IPS-NIHi7 (cell line): ENCODE results near the gene TRPM2.
A peak's percentile ranks its signal among the peaks of the same experiment; 100 is the strongest.

Experiments
- DNase-seq: peaks from one replicate; pipeline ENCODE4 v3.0.0; 2012; ENCODE audit warnings: mixed read lengths; ENCODE audit errors: extremely low spot score

TRPM2 gene

DNA sequence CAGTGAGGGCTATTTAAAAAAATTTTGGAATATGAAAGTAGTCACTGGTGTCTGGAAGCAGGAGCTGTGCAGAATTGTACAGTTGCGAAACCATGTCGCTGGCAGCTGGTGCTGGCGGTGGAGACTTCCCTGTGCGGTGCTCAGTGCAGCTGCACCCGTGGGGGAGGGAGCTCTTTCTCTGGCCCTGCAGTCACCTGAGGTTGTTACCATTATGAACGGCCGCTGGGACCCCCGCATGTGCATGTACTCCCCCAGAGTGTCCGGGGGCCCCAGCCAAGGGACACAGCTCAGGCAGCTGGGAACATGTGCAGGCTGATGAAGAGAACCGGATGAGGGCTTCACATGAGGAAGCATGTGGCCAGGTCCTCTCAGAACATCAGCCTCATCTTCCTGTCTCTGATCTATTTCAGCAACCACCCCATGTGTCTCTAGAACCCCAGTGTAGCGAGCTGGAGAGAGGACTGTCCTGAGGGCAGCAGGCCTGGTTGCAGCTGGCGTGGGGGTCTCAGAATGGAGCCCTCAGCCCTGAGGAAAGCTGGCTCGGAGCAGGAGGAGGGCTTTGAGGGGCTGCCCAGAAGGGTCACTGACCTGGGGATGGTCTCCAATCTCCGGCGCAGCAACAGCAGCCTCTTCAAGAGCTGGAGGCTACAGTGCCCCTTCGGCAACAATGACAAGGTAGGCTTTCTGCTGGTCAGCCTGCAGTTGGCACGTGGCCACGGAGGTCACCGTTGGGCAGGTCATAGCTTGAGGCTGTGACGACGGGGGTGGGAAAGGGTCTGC, at the start of gene TRPM2:
TRPM2 (plus strand) TSS at position 431 of the 780 bp plus-strand sequence; CDS start at position 511, 80 bp downstream.
- no peak for DNase-seq

DNA sequence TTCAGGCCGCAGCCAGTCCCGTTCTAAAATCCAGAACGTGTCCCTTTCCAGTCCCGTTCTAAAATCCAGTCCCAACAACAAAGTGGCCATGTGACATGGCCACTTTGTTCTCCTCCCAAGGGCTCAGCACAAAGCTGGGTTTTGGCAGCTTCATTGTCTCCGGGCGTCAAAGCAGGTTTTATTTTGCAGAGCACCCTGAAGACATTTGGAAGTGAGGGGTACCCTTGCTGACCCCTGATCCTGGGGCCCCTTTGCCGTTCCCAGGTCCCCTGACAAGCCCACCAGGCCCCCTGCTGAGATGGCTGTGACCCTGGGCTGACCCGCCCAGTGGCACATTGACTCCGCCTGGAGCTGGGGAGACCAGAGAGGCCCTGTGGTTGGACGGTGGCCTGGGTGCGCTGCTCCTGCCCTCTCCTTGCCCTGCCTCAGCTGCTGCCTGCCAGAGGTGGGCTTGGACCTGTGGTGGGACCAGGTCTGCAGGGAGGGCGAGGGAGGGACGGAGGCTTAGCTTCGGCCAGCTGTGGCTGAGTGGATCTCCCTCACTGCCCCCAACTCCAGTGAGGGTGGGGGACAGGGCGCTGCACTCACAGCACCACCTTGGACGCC, 49.3 kb upstream of the TRPM2 start:
- DNase-seq: no peak

DNA sequence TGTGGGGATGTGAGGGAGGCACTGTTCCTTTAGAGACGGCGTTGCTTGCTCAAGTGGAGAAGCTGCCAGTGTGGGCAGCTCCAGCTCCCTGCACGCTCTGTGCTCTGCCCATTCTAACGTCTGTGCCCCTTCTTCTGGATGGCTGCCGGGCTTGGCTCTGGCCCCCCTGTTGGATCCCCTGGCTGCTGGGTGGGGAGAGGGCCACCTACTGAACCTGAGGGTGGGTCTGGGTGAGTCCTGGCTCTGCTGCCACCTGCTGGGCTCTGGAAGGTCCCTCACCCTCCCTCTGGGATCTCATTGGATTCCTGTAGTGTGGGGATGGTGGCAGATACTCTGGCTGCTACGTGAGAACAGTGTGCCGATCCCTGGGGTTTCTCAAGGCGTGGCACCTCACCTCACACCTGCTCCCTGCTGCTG, 48.5 kb upstream of the TRPM2 start:
- peak; percentile 67 for DNase-seq

DNA sequence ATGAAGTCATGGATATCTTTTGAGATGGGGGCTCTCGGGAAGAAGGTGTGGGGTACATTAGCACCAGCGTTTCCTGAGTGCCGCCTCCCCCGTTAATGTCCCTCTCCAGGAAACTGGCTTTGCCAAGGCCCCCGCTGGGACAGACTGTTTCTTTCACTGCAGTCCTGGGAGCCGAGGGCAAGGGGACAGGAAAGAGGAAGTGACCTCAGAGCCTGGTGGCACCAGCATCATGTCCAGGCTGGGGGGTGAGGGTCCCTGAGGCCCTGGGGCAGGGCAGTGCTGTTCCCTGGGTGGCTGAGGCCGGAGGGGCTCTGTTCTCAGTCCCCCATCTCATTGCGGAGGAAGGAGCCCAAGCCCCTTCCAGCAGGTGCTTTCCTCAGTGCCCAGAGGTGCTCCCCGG, 47.7 kb upstream of the TRPM2 start:
- no peak for DNase-seq

DNA sequence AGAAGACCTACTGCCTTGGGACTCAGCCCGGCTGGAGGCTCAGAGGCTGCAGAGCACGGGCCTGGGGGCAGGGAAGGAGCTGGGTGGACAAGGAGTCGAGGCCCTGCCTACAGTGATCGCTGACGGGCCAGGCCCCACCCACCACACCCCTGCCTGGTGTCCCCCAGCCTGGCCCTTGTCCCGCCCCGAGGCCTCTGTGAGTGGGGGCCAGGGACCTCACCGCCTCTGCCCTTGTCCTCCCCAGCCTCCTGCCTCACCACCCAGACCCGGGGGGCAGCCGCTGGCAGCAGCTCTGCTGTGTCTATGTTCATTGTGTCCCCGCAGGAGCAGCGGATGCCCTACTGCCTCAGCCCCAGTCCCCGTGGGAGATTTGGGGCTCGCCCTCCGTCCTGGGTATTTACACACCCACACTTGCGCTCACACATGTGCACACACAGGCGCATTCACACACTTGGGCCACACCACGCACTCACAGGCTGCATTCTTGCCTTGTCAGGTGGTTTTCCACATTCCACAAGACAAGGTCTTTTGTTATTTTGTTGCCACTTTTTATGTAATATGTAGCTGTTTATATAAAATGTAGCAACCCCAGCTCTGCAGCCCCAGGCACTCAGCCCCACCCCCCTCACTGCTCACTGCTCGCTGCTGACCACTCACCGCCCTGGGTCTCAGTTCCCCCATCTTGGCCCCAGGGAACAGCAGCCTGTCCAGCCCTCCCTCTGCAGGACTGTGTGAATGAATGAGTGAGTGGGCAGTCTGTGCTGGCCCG, 46.3 kb upstream of the TRPM2 start:
- no peak for DNase-seq

DNA sequence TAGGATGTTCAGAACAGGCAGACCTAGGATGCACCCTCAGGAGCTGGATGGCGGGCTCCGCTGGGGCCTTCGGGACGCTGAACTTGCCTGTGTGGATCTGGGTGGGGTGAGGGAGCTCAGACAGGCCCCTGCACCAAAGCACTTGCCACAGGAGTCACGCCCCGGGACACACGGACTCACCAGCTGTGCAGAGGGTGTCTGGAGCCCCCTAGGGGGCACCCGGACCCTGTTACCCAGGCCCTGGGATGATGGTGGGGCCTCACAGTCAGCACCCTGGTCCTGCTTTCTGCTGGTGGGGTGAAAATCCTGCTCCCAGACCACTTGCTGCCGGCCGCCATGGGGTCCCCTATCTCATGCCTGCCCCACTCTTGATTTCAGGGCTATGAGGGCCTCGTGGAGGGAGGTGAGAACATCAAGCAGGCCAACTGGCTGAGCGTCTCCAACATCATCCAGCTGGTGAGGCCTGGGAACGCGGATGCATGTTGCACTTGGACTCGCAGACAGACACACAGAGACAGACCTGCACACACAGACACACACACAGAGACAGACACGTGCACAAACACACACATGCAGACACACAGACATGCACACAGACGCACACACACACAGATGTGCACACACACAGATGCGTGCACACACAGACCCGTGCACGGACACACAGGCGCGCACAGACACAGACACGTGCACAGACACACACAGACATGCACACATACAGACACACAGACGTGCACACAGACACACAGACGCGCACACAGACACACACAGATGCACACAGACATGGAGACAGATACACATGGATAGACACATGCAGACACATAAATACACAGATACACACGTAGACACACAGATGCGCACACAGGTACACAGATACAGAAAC, 42.6 kb upstream of the TRPM2 start:
- no peak for DNase-seq

DNA sequence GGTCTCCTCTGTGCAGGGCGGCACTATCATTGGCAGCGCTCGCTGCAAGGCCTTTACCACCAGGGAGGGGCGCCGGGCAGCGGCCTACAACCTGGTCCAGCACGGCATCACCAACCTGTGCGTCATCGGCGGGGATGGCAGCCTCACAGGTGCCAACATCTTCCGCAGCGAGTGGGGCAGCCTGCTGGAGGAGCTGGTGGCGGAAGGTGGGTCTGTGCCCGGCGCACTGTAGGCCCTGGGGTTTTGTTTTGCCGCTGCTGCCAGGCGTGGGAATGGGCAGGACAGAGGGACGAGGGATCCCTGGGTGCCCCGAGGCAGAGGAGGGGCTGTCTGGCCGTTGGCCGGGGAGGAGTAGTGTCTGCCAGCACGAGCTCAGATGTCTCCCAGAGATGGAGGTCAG, 41.3 kb upstream of the TRPM2 start:
- no peak for DNase-seq

DNA sequence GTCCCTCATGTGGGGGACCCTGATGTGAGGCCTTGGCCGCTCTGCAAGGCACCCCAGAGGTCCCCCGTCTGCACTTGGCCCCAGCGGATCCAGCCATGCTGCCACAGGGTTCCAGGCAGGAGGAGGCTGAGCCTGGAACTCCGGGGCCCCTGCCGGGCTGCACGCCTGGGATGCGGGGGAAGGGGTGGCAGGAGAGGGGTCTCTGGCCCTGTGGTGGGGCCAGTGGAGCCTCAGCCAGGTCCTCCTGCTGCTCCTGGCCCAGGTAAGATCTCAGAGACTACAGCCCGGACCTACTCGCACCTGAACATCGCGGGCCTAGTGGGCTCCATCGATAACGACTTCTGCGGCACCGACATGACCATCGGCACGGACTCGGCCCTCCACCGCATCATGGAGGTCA, 40.7 kb upstream of the TRPM2 start:
- no peak for DNase-seq

DNA sequence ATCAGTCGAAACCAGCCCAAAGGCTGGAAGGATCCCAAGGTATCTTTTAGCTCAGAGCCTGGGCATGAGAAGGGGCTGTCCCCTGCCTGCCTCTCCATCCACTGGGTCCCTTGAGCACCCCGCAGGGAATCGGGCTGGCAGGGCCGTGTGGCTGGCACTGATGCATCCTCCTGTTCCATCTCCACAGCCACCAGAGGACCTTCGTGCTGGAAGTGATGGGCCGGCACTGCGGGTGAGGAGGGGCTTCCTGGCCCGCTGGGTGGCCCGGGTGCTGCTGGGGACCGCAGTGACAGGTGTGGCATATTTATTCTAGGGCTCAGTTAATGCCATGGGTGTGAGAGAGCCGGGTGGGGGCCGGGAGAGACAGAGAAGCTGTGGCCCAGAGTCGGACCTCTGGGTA, 40.0 kb upstream of the TRPM2 start:
- no peak for DNase-seq

DNA sequence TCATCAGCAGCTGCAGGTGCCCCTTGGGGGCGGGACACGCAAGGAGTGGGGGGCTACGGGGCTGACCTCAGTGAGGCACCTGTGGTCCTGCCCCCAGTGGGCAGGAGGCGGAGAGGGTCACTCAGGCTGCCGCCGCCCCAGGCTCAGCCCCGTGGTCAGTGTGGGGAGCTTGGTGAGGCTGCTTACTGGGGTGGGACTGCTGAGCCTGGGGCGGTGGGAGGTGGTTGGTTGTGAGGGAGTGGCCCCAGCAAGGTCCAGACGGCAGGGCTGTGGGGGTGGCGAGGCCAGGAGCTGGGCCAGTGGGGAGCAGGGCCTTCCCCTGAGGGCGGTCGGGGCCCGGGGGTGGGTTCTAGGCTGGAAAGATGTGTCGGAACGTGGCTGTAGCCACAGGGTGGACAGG, 39.3 kb upstream of the TRPM2 start:
- no peak for DNase-seq

DNA sequence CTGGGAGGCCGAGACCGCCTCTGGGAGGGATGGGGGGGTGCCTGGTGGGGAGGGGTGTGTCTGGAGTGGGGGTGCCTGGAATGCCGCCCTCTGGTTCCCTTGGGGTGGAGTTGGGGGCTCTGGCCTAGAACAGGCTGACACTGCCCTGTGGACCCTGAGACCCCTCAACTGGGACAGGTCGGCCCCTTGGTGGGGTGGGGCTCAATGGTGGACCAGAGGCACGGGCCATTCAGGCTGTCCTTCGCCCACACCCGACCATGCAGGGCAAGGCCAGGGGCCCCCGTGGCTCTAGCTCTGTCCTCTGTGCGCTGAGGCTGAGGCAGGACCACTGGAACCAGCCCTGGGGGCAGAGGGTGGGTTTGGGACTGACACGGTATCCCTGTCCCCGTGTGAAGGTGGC, 38.9 kb upstream of the TRPM2 start:
- DNase-seq: no peak

DNA sequence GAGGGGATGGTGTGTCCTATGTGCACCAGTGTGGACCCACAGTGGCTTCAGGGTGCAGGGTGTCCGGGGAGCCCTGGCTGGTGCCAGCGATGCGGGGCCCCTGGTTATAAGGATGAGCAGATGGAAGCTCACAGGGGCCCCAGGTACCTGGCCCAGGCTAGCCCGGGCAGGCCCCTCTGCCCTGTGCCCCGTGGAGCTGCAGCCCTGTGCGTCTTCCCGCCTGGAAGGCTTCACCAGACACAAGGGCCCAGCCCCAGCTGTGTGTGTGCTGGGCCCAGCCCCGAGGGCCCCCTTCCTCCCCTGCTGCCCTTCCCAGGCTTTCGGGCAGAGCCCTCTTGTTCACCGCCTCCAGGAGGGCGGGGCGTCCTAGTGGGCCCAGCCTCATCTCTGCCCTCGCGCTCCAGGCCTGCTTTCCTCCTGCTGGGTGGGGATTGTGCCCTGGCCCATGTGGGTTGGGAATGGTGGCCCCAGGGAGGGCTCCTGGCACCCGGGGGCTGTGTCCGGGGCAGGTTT, 37.7 kb upstream of the TRPM2 start:
- DNase-seq: no peak

DNA sequence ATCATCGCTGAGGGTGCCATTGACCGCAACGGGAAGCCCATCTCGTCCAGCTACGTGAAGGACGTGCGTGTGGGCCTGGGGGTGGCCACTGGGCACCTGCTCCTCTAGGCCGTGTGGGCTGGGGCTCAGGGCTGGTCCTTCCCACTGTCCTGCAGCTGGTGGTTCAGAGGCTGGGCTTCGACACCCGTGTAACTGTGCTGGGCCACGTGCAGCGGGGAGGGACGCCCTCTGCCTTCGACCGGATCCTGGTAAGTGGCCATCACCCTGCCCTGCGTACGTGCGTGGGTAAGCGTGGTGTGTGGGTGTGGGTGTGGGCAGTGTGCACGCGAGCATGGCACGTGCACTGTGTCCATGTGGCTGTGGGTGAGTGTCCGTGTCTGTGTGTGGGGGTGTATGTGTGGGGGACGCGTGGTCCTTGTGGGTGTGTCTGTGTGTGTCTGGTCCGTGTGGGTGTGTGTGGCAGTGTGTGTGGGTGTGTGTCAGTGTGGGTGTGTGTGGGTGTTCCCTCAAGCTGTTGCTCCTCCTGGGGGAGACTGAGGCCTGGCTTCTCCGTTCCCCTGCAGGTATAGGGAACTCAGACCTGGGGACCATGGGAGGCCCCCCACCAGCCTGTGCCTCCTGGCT, 37.0 kb upstream of the TRPM2 start:
- DNase-seq: no peak

DNA sequence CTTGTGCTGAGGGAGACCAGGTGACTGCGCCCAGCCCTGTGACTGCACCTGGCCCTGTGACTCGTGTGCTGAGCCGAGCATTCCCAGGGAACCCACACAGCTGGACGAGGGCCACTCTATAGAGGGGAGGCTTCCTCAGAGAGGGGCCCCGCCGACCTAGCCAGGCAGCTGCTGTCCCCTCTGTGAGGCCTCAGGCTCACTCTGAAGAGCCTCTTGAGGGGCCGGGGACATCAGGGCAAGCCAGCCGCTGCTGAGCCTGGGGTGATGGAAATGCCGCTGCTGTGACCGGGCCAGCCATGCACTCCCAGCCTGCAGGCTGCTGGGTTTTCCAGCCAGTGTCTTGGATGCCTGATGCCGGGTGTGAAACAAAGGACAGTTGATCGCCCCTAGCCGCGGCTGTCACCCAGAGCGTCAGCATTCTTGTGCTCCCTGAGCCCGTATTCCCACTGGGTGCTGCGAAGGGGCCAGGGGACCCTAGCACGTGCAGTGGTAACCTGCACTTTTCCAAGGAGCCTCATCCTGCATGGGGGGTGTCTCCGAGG, 36.1 kb upstream of the TRPM2 start:
- DNase-seq: no peak

DNA sequence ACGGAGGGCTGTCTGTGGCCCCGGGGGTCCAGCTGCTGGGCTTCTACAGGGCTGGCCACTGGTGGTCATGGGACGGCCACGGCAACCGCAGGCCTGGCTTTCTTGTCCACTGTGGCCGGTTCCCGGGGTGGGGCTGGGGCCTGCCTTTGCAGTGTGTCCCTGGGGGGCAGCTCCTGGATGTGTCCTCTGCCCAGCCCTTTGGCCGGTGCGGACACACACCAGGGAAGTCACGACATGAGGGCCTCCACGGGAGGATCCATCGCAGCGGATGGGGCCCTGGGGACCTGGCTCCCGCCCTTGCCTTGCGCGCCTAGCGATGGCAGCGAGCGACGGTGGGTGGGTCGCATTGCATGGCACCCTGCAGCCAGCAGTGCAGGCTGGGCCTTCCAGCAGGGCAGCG, 35.5 kb upstream of the TRPM2 start:
- DNase-seq: no peak

DNA sequence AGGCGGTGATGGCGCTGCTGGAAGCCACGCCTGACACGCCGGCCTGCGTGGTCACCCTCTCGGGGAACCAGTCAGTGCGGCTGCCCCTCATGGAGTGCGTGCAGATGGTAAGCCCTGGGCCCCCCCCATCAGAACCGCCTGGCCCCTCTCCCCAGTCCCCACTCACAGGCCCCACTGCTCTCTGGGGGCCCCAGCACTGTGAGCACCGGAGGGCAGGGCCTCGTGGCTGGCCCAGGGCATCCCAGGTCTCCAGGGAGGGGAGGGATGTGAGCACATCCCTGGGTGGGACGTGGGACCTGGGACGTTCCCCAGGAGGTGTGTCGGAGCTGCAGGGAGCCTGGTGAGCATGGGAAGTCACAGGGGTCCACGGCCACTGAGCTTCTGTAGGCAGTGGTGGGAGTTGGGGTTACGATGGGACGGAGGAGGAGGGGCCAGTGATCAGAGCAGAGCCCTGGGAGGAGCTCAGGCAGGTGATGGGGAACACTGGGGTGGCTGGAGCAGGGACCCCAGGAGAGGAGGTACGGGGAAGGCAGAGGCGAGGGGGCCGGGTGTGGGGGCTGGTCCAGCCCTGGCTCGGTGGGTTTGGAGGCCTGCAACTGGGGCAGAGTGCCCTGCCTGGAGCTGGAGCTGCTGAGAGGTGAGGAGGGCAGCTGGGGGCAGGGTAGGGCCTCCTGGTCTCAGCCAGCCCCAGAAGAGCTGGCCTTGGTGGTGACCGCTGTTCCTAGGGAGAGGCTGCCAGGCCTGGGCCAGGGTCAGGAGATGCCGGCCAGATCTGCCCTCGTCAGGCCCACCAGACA, 34.7 kb upstream of the TRPM2 start:
- no peak for DNase-seq

DNA sequence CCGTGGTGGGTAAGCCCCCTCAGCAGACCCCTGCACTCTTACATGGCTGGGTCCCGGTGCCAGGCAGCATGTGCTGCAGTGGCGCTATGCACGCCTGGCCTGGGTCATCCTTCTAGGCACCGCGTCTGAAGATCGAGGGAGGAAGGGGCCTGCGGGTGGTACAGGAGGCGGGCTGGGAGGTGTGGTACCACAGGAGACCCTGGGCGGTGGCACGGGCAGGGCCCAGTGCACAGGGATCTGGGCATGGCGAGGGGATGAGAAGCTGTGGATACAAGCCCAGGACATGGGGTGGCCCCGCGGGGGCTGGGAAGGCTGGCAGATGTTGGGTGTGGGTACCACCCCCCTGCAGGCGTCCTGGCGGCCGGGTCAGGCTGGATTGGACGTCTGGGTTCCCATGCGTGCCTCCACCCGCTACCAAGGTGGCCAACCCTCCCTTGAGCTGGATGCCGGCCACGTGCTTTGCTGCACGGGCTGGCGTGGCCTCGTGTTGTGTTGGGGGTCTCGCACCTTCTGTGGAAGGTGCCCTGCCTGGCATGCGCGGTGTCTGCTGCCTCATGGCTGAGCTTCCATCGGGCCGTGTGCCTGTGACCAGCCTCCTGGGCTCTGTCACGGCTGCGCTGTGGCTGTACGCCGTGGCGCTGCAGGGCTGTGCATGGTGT, 33.9 kb upstream of the TRPM2 start:
- no peak for DNase-seq

DNA sequence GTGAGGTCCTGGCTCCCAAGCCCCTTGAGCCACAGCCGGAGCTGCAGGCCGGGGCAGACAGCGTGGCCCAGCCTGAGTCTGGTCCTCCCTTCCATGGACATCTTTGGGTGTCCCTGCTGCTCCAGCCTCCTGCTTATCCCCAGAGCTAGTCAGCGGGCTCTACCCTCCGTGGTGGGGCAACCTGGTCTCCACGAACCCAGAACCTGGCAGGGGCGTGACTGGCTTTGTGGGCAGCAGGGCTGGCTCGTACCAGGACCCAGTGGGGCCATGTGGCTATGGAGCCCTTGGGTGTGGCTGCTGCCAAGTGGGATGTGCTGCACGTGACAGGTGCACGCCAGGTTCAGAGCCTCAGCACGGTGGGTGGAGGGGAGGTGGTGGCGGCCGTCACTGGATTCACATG, 32.6 kb upstream of the TRPM2 start:
- no peak for DNase-seq

DNA sequence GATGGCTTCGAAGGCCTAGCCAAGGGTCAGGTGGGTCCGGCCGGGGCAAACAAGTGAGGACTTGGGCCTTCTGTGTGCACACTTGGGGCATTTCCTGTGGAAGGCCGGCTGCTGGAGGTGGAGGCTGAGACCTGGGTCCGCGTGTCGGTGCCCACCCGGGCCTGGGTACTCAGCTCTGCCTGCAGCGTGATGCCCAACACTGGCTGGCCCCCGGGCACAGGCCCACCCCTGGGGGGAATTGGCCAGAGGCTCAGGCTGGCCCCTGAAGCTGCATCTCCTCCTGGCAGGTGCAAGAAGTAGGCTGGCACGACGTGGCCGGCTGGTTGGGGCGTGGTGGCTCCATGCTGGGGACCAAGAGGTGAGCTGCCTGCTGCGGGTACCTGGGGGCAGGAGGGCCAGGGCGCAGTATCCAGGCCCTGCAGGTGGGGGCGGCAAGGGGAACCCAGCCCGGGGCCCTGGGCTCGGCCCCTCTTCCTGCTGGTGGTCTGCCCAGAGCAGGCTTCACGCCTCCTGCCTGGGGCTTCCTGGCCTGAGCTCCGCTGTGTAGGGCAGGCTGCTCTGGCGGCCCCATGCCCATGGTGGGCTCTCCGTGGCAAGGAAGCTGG, 31.5 kb upstream of the TRPM2 start:
- no peak for DNase-seq
